Tongue (tissue), 2 donors: ENCODE data around the gene TMEM235. TPM values are rescaled to one million over a fixed set of nuclear protein-coding genes. Genes with fewer than 3 reads are reported as not detected.
"Not testable (repeated sequence)": the region's sequence is repeated elsewhere in the genome, so short reads cannot be mapped to it uniquely, and the experiment has no call there.

Experiments used
- DNase-seq: peaks from one replicate; pipeline ENCODE4 v3.0.0-alpha.2; 2015
- total RNA-seq: library from RNA; depleted of rRNA; stranded (reverse); fragments of >200 nt; gene quantifications from one replicate; pipeline ENCODE4 v1.2.3, GENCODE V29; 2014

The TMEM235 gene
- total RNA-seq, 1 donor from 2014 or later, result not detected

- DNase-seq, result no peak
Measured at GRCh38 chr17:78238823-78239488, 7.5 kb downstream of the TMEM235 start.

- DNase-seq, result no peak
Measured at GRCh38 chr17:78239489-78239931, 8.1 kb downstream of the TMEM235 start.

- DNase-seq, result no peak
Measured at GRCh38 chr17:78240012-78240655, 8.7 kb downstream of the TMEM235 start.

- DNase-seq, result no peak
Measured at GRCh38 chr17:78240839-78241238, 9.4 kb downstream of the TMEM235 start.

- peak; percentile 59 for DNase-seq
Measured at GRCh38 chr17:78241277-78242023, 10.0 kb downstream of the TMEM235 start.

GRCh38 chr17:78242024-78242742, 10.8 kb downstream of the TMEM235 start:
- DNase-seq, result no peak

- no peak for DNase-seq
Measured at GRCh38 chr17:78247304-78247703, 15.9 kb downstream of the TMEM235 start.

- DNase-seq, result no peak
Measured at GRCh38 chr17:78248051-78248914, 16.9 kb downstream of the TMEM235 start.

GRCh38 chr17:78249074-78249817, 17.8 kb downstream of the TMEM235 start:
- DNase-seq, result no peak

GRCh38 chr17:78249818-78250806, 18.7 kb downstream of the TMEM235 start:
- no peak for DNase-seq

- DNase-seq, result peak; percentile 93
Measured at GRCh38 chr17:78250891-78251772, 19.7 kb downstream of the TMEM235 start.

GRCh38 chr17:78251773-78252103, 20.3 kb downstream of the TMEM235 start:
- DNase-seq, result no peak

- DNase-seq, result no peak
Measured at GRCh38 chr17:78252111-78252634, 20.7 kb downstream of the TMEM235 start.

- no peak for DNase-seq
Measured at GRCh38 chr17:78252701-78253635, 21.5 kb downstream of the TMEM235 start.

GRCh38 chr17:78253636-78253945, 22.2 kb downstream of the TMEM235 start:
- DNase-seq, result not testable (repeated sequence)

- peak; percentile 94 for DNase-seq
Measured at GRCh38 chr17:78253946-78254672, 22.7 kb downstream of the TMEM235 start.
